OCI-M2 (cell line): Measurements from ENCODE around the gene KANK4.

Experiments
- DNase-seq: peaks from one replicate; lab custom pipeline; 2025; ENCODE audit not compliant: unreplicated experiment; lab: John Stamatoyannopoulos, UW

Gene KANK4

GRCh38 chr1:62337706-62338631 is 18.7 kb upstream of the KANK4 start:
- no peak for DNase-seq

GRCh38 chr1:62336995-62337705 is 17.9 kb upstream of the KANK4 start:
- DNase-seq = no peak

GRCh38 chr1:62336638-62336994 is 17.4 kb upstream of the KANK4 start:
- DNase-seq = no peak

GRCh38 chr1:62335656-62336055 is 16.4 kb upstream of the KANK4 start:
- no peak for DNase-seq

GRCh38 chr1:62334434-62334985 is 15.3 kb upstream of the KANK4 start:
- no peak for DNase-seq

- no peak for DNase-seq
Observed at GRCh38 chr1:62333441-62333840, 14.2 kb upstream of the KANK4 start.

- no peak for DNase-seq
Observed at GRCh38 chr1:62327360-62328055, 8.3 kb upstream of the KANK4 start.

- no peak for DNase-seq
Observed at GRCh38 chr1:62325681-62326080, 6.4 kb upstream of the KANK4 start.

- DNase-seq = no peak
Observed at GRCh38 chr1:62325081-62325480, 5.8 kb upstream of the KANK4 start.

GRCh38 chr1:62321446-62321845 is 2.2 kb upstream of the KANK4 start:
- DNase-seq = no peak

- no peak for DNase-seq
Observed at GRCh38 chr1:62318320-62318755, 896 bp downstream of the KANK4 start.

GRCh38 chr1:62317021-62317768 is 2.0 kb downstream of the KANK4 start:
- no peak for DNase-seq

- DNase-seq = no peak
Observed at GRCh38 chr1:62316135-62316534, 3.1 kb downstream of the KANK4 start.

- no peak for DNase-seq
Observed at GRCh38 chr1:62315387-62315786, 3.8 kb downstream of the KANK4 start.

GRCh38 chr1:62314454-62315350 is 4.5 kb downstream of the KANK4 start:
- no peak for DNase-seq

- DNase-seq = no peak
Observed at GRCh38 chr1:62312698-62313097, 6.5 kb downstream of the KANK4 start.

- DNase-seq = no peak
Observed at GRCh38 chr1:62311473-62311943, 7.7 kb downstream of the KANK4 start.

GRCh38 chr1:62309906-62310305 is 9.3 kb downstream of the KANK4 start:
- no peak for DNase-seq

- DNase-seq = no peak
Observed at GRCh38 chr1:62308606-62309005, 10.6 kb downstream of the KANK4 start.
